Measurements from ENCODE around the gene VCL. TPM values are rescaled to one million over a fixed set of nuclear protein-coding genes. Genes with fewer than 3 reads are reported as not detected.

Gene VCL
- total RNA-seq, 6 donors from 2014 or later, result 76.5 to 214 (median 133) TPM

- H3K4me1 ChIP-seq, result peaks cover 26 to 48% (median 27%) of the 10 kb centered on the region in 4 donors
- ATAC-seq (ENCODE audit: low FRiP score in 2 of 2) (no peak), DNase-seq (no peak)
- peak overlapping the region; percentile 61 to 93 (median 78) for H3K4me3 ChIP-seq
- no peaks in the 10 kb centered on the region for H3K36me3 ChIP-seq
- no peaks in the 10 kb centered on the region for H3K9me3 ChIP-seq
- no peaks in the 10 kb centered on the region for H3K27me3 ChIP-seq
- peak overlapping the region; percentile 76 to 91 (median 90) for H3K27ac ChIP-seq
- 24 to 25% methylated on average over 5 of the region's 5 CpGs for WGBS, 2 donors
- TF ChIP-seq EP300 (IDR thresholded peaks at IDR 0.05) (no peak), POLR2AphosphoS5 (IDR thresholded peaks at IDR 0.05) (no peak), POLR2A (IDR thresholded peaks at IDR 0.05) (no peak), CTCF (IDR thresholded peaks at IDR 0.05) (no peak)
These were observed 154.2 kb downstream of the VCL start for GRCh38 chr10:74151879-74152722.

- Histone ChIP-seq H3K36me3 (no peaks in the 10 kb centered on the region), H3K4me3 (no peak overlapping the region), H3K9me3 (no peaks in the 10 kb centered on the region), H3K27me3 (no peaks in the 10 kb centered on the region), H3K27ac (no peak overlapping the region), H3K4me1 (peaks cover 24 to 47% (median 27%) of the 10 kb centered on the region in 4 donors)
- ATAC-seq (ENCODE audit: low FRiP score in 2 of 2) (no peak), DNase-seq (no peak)
- 56 to 61% methylated on average over 4 of the region's 4 CpGs for WGBS, 2 donors
- TF ChIP-seq CTCF (IDR thresholded peaks at IDR 0.05) (peak in 4 of 6 experiments; percentile 27 to 63 (median 33)), POLR2A (IDR thresholded peaks at IDR 0.05) (no peak)
These were observed 155.2 kb downstream of the VCL start for GRCh38 chr10:74153123-74153522.

DNA sequence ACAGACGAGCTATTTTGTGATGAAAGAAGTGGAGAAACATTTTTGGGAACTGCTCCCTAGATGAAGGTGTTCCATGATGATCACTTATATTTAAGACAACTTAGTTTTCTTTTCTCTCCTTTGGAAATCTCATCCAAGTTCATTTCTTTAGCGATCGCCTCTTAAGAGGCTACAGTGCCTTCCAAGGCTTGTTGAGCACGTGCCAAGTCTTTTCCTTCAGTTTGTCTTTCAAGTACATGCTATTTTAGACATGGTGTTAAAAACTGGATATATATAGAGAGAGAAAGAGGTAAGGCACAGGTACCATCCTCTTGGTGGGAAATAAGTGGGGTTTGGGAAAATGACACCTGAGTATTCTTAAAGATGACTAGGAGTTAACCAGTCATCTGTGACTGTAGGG is 155.8 kb downstream of the VCL start:
- H3K36me3 ChIP-seq, result no peaks in the 10 kb centered on the region
- no peaks in the 10 kb centered on the region for H3K27me3 ChIP-seq
- no peak overlapping the region for H3K4me3 ChIP-seq
- TF ChIP-seq POLR2A (IDR thresholded peaks at IDR 0.05) (no peak), EP300 (IDR thresholded peaks at IDR 0.05) (no peak), POLR2AphosphoS5 (IDR thresholded peaks at IDR 0.05) (no peak), CTCF (IDR thresholded peaks at IDR 0.05) (no peak)
- H3K9me3 ChIP-seq, result no peaks in the 10 kb centered on the region
- 47 to 51% methylated on average over 4 of the region's 4 CpGs for WGBS, 2 donors
- H3K27ac ChIP-seq, result no peak overlapping the region
- DNase-seq (no peak), ATAC-seq (ENCODE audit: low FRiP score in 2 of 2) (no peak)
- H3K4me1 ChIP-seq, result peaks cover 20 to 41% (median 26%) of the 10 kb centered on the region in 4 donors

DNA sequence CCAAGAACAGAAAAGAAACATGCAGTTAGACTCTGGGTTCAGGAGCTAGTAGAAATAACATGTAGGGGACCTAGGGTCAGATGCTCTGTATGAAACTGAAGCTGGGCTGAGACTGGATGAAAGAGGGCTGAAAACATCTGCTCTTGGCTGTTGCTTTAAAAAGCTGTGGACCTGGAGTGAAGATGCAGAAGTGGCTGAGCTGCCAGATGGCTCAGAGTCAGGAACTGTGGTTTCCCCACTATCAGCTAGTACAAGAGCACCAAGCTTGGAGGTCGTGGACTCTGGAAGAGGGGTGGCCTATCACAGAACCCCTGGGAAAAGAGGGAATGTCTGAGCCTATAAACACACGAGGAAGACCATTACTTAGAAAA is 159.0 kb downstream of the VCL start:
- no peak overlapping the region for H3K27ac ChIP-seq
- TF ChIP-seq POLR2AphosphoS5 (IDR thresholded peaks at IDR 0.05) (no peak), EP300 (IDR thresholded peaks at IDR 0.05) (no peak), POLR2A (IDR thresholded peaks at IDR 0.05) (no peak), CTCF (IDR thresholded peaks at IDR 0.05) (no peak)

DNA sequence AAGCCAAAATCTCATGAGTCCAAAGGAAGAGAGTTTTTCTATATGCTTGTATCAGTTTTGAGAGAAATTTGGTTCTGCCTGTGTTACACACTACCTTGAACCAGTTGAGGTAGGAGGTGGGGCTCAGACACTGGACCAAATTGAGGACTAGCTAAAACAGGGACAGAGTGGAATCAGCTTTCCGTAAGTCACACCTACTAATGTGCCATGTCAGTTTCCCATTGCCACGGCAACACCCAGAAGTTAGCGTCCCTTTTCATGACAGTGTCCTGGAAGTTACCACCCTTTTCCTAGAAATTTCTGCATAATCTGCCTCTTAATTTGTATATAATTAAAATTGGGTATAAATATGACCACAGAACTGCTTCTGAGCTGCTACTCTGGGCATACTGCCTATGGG is 162.1 kb downstream of the VCL start:
- 96 to 100% methylated on average over 3 of the region's 3 CpGs for WGBS, 2 donors
- no peak overlapping the region for H3K4me3 ChIP-seq
- H3K27ac ChIP-seq, result no peak overlapping the region
- H3K4me1 ChIP-seq, result peaks cover under 1 to 5% (median 4%) of the 10 kb centered on the region in 4 donors
- no peaks in the 10 kb centered on the region for H3K36me3 ChIP-seq
- TF ChIP-seq POLR2AphosphoS5 (IDR thresholded peaks at IDR 0.05), result no peak
- no peak for TF ChIP-seq EP300 (IDR thresholded peaks at IDR 0.05)
- TF ChIP-seq POLR2A (IDR thresholded peaks at IDR 0.05), result no peak
- no peak for TF ChIP-seq CTCF (IDR thresholded peaks at IDR 0.05)
- no peaks in the 10 kb centered on the region for H3K9me3 ChIP-seq
- no peaks in the 10 kb centered on the region for H3K27me3 ChIP-seq
- DNase-seq (no peak), ATAC-seq (ENCODE audit: low FRiP score in 2 of 2) (no peak)

More for the DNA sequence above, 159.0 kb downstream of the VCL start:
- Histone ChIP-seq H3K27me3 (no peaks in the 10 kb centered on the region), H3K36me3 (no peaks in the 10 kb centered on the region), H3K4me1 (peaks cover 9 to 21% (median 15%) of the 10 kb centered on the region in 4 donors), H3K4me3 (no peak overlapping the region), H3K9me3 (no peaks in the 10 kb centered on the region)
- DNase-seq, result no peak
- ATAC-seq (ENCODE audit: low FRiP score in 2 of 2), result peak in 1 of 2 donors; percentile 43
- WGBS, 2 donors, result 31 to 53% methylated on average over 2 of the region's 2 CpGs

All from upper lobe of left lung (tissue), 6 donors.